Hepatocyte (in vitro differentiated cells): Measurements from ENCODE around the gene TULP4. TPM values are rescaled to one million over a fixed set of nuclear protein-coding genes. Genes with fewer than 3 reads are reported as not detected.

Experiments
- DNase-seq: peaks from one replicate; pipeline ENCODE4 v3.0.0-alpha.2; 2016; ENCODE audit warnings: low spot score
- H2AFZ ChIP-seq: fragments of 200-600 bp; sonication (generic); 2 replicates; pipeline ENCODE4 v1.6.0; 2016; ENCODE audit warnings: antibody characterized with exemption, mild to moderate bottlenecking
- H3K27ac ChIP-seq: fragments of 200-600 bp; sonication (generic); 2 replicates; pipeline ENCODE4 v1.5.1; 2016; ENCODE audit warnings: mild to moderate bottlenecking
- H3K27me3 ChIP-seq: fragments of 200-600 bp; sonication (generic); 2 replicates; pipeline ENCODE4 v1.6.1; 2016
- H3K36me3 ChIP-seq: fragments of 200-600 bp; sonication (generic); replicated peaks from 2 replicates; pipeline ENCODE4 v1.5.1; 2016; ENCODE audit warnings: low read depth; ENCODE audit not compliant: insufficient read depth
- H3K4me1 ChIP-seq: fragments of 200-600 bp; sonication (generic); 2 replicates; pipeline ENCODE4 v1.5.1; 2016; ENCODE audit warnings: mild to moderate bottlenecking, moderate library complexity; ENCODE audit not compliant: insufficient read depth
- H3K4me2 ChIP-seq: fragments of 200-600 bp; sonication (generic); 2 replicates; pipeline ENCODE4 v1.6.0; 2016
- H3K4me3 ChIP-seq: fragments of 200-600 bp; sonication (generic); 2 replicates; pipeline ENCODE4 v1.5.1; 2016; ENCODE audit warnings: mild to moderate bottlenecking
- H3K79me2 ChIP-seq: fragments of 200-600 bp; sonication (generic); 2 replicates; pipeline ENCODE4 v1.6.0; 2017; ENCODE audit warnings: mild to moderate bottlenecking
- H3K9me2 ChIP-seq: fragments of 200-600 bp; sonication (generic); replicated peaks from 2 replicates; pipeline ENCODE4 v1.6.0; 2017; ENCODE audit warnings: mild to moderate bottlenecking; ENCODE audit not compliant: insufficient read depth
- H3K9me3 ChIP-seq: fragments of 200-600 bp; sonication (generic); 2 replicates; pipeline ENCODE4 v1.5.1; 2016; ENCODE audit warnings: low read depth, mild to moderate bottlenecking
- H4K20me1 ChIP-seq: fragments of 200-600 bp; sonication (generic); 2 replicates; pipeline ENCODE4 v1.6.0; 2016; ENCODE audit warnings: mild to moderate bottlenecking; ENCODE audit not compliant: insufficient read depth, poor library complexity, severe bottlenecking
- CTCF ChIP-seq: fragments of 200-600 bp; sonication (generic); IDR thresholded peaks from 2 replicates; pipeline ENCODE4 v1.5.1; 2016; ENCODE audit warnings: antibody characterized with exemption, mild to moderate bottlenecking; ENCODE audit not compliant: poor library complexity
- EZH2 ChIP-seq: fragments of 200-600 bp; sonication (generic); IDR thresholded peaks from 2 replicates; pipeline ENCODE4 v1.6.1; 2016; ENCODE audit warnings: antibody characterized with exemption, mild to moderate bottlenecking, borderline replicate concordance
- EZH2phosphoT487 ChIP-seq: fragments of 200-600 bp; sonication (generic); IDR thresholded peaks from one replicate; pipeline ENCODE4 v1.6.1; 2018; ENCODE audit warnings: antibody characterized with exemption, mild to moderate bottlenecking, low read depth, moderate library complexity; ENCODE audit not compliant: unreplicated experiment, severe bottlenecking
- WGBS: methylation state at CpG from one replicate; pipeline ENCODE4 v1.1.6; 2016; ENCODE audit warnings: low lambda C conversion rate; ENCODE audit errors: missing lambda C conversion rate; 5-methylcytosine and 5-hydroxymethylcytosine counted together
- polyA plus RNA-seq: library from polyadenylated mRNA; unstranded; fragments of >200 nt; fragmentation: Nextera tagmentation; extraction: Ambion mirVana; gene quantifications from 2 replicates; pipeline ENCODE4 v1.2.1, GENCODE V29; 2016
- total RNA-seq: library from RNA; depleted of rRNA; stranded (reverse); fragments of >200 nt; gene quantifications from 2 replicates; pipeline ENCODE4 v1.2.3, GENCODE V29; 2014

TULP4 gene
- total and polyA plus RNA-seq, 2 experiments from 2014 or later = 30.1 to 129 TPM

- no peaks in the 10 kb centered on the region for H3K27me3 ChIP-seq
- H2AFZ ChIP-seq = no peak overlapping the region
- H3K36me3 ChIP-seq = no peaks in the 10 kb centered on the region
- no peaks in the 10 kb centered on the region for H3K9me2 ChIP-seq
- no peaks in the 10 kb centered on the region for H3K9me3 ChIP-seq
- no peaks in the 10 kb centered on the region for H4K20me1 ChIP-seq
- H3K4me1 ChIP-seq = peaks cover 31% of the 10 kb centered on the region
- peak overlapping the region; percentile 84 for H3K27ac ChIP-seq
- DNase-seq = no peak
- peak overlapping the region; percentile 38 for H3K4me2 ChIP-seq
- 64% methylated on average over 4 of the region's 4 CpGs for WGBS
- H3K79me2 ChIP-seq = peaks cover 50% of the 10 kb centered on the region
- H3K4me3 ChIP-seq = no peak overlapping the region
- TF ChIP-seq CTCF (no peak), EZH2phosphoT487 (no peak), EZH2 (no peak)
These were observed 28.8 kb upstream of the TULP4 start for GRCh38 chr6:158283304-158283980.

GRCh38 chr6:158284007-158284875, 28.0 kb upstream of the TULP4 start:
- H3K27ac ChIP-seq = peak overlapping the region; percentile 84
- H2AFZ ChIP-seq = no peak overlapping the region
- no peak overlapping the region for H3K4me3 ChIP-seq
- 58% methylated on average over 11 of the region's 11 CpGs for WGBS
- DNase-seq = peak; percentile 61
- peak overlapping the region; percentile 38 for H3K4me2 ChIP-seq
- no peaks in the 10 kb centered on the region for H4K20me1 ChIP-seq
- H3K79me2 ChIP-seq = peaks cover 54% of the 10 kb centered on the region
- no peak for TF ChIP-seq EZH2phosphoT487
- TF ChIP-seq CTCF = no peak
- TF ChIP-seq EZH2 = no peak
- peaks cover 31% of the 10 kb centered on the region for H3K4me1 ChIP-seq
- H3K9me2 ChIP-seq = no peaks in the 10 kb centered on the region
- no peaks in the 10 kb centered on the region for H3K9me3 ChIP-seq
- no peaks in the 10 kb centered on the region for H3K36me3 ChIP-seq
- H3K27me3 ChIP-seq = no peaks in the 10 kb centered on the region

GRCh38 chr6:158284876-158285655, 27.2 kb upstream of the TULP4 start:
- WGBS = 95% methylated on average over 6 of the region's 6 CpGs
- no peaks in the 10 kb centered on the region for H3K27me3 ChIP-seq
- TF ChIP-seq CTCF (no peak), EZH2phosphoT487 (no peak)
- no peak overlapping the region for H3K4me3 ChIP-seq
- peaks cover 54% of the 10 kb centered on the region for H3K79me2 ChIP-seq
- H3K27ac ChIP-seq = peak overlapping the region; percentile 70
- no peaks in the 10 kb centered on the region for H4K20me1 ChIP-seq
- no peaks in the 10 kb centered on the region for H3K9me3 ChIP-seq
- H3K4me2 ChIP-seq = no peak overlapping the region
- DNase-seq = no peak
- peaks cover 31% of the 10 kb centered on the region for H3K4me1 ChIP-seq
- no peak overlapping the region for H2AFZ ChIP-seq
- no peaks in the 10 kb centered on the region for H3K9me2 ChIP-seq
- H3K36me3 ChIP-seq = no peaks in the 10 kb centered on the region
